ENCODE results near the gene EDARADD. TPM values are rescaled to one million over a fixed set of nuclear protein-coding genes. Genes with fewer than 3 reads are reported as not detected.

The EDARADD gene
- total RNA-seq, 1 experiment from 2014 or later = 35.4 TPM

DNA sequence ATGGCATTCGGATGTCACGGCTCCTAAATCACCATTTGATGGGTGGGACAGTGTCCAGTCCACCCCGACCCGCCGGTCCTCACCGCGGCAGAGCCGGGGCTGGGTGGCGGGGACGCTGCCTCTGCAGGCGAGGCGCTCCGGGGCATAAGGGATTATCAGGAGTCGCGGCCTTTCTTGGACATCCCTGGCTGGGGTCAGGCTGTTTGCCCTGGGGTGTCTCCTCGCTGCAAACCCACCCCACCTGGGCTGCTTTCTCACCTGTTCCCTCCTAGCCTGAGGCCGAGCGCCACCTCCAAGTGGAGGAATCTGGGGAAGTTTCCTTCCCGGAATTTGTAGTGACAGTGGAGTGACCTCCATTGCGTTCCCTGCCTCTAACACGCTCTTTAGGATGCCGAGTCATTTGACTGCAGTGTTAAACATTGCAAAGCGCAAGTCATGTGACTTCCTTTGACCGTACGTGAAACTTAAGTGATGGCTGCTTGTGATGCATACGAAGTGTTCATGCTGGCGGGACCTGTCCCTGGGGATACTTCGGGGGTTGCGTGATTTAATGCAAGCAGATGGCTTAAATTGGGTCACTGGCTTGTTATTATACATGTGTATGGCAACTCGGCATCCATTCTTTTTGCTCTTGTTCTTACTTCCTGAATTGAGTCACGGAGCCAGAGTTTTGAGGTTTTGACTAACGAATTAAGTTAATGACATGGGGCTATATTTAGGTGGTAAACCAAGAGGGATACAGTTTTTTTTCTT lies 130.2 kb downstream of the EDARADD start:
- ATAC-seq = peak; percentile 73
- no peaks in the 10 kb centered on the region for H3K27me3 ChIP-seq (ENCODE audit: control insufficient read depth, insufficient read depth, low read length)
- BruUV-seq (replicated peaks) = no TSS peak
- H3K27ac ChIP-seq (ENCODE audit: low read length) = peak overlapping the region; percentile 100
- TF ChIP-seq, protein P1, sequence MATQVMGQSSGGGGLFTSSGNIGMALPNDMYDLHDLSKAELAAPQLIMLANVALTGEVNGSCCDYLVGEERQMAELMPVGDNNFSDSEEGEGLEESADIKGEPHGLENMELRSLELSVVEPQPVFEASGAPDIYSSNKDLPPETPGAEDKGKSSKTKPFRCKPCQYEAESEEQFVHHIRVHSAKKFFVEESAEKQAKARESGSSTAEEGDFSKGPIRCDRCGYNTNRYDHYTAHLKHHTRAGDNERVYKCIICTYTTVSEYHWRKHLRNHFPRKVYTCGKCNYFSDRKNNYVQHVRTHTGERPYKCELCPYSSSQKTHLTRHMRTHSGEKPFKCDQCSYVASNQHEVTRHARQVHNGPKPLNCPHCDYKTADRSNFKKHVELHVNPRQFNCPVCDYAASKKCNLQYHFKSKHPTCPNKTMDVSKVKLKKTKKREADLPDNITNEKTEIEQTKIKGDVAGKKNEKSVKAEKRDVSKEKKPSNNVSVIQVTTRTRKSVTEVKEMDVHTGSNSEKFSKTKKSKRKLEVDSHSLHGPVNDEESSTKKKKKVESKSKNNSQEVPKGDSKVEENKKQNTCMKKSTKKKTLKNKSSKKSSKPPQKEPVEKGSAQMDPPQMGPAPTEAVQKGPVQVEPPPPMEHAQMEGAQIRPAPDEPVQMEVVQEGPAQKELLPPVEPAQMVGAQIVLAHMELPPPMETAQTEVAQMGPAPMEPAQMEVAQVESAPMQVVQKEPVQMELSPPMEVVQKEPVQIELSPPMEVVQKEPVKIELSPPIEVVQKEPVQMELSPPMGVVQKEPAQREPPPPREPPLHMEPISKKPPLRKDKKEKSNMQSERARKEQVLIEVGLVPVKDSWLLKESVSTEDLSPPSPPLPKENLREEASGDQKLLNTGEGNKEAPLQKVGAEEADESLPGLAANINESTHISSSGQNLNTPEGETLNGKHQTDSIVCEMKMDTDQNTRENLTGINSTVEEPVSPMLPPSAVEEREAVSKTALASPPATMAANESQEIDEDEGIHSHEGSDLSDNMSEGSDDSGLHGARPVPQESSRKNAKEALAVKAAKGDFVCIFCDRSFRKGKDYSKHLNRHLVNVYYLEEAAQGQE (IDR thresholded peaks at IDR 0.05; ENCODE audit: insufficient read depth in 1 of 2, low read depth in 2 of 2, low read length in 1 of 2) = no peak
- TF ChIP-seq SIN3A (IDR thresholded peaks at IDR 0.05; ENCODE audit: borderline replicate concordance, insufficient read depth, low read depth, low read length) (0 out of 2 replicates have a peak, but pooled peaks have one; percentile 5), TCF7L2 (IDR thresholded peaks at IDR 0.05; ENCODE audit: low read depth, low read length) (no peak), POLR2AphosphoS5 (IDR thresholded peaks at IDR 0.05; ENCODE audit: low read depth, low read length) (peak; percentile 67)
- TF ChIP-seq, protein P2, sequence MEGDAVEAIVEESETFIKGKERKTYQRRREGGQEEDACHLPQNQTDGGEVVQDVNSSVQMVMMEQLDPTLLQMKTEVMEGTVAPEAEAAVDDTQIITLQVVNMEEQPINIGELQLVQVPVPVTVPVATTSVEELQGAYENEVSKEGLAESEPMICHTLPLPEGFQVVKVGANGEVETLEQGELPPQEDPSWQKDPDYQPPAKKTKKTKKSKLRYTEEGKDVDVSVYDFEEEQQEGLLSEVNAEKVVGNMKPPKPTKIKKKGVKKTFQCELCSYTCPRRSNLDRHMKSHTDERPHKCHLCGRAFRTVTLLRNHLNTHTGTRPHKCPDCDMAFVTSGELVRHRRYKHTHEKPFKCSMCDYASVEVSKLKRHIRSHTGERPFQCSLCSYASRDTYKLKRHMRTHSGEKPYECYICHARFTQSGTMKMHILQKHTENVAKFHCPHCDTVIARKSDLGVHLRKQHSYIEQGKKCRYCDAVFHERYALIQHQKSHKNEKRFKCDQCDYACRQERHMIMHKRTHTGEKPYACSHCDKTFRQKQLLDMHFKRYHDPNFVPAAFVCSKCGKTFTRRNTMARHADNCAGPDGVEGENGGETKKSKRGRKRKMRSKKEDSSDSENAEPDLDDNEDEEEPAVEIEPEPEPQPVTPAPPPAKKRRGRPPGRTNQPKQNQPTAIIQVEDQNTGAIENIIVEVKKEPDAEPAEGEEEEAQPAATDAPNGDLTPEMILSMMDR (IDR thresholded peaks at IDR 0.05) = no peak
- DNase-seq (ENCODE audit: low read depth, low spot score) = no peak
- in situ Hi-C loops (cut with HindIII; ENCODE audit: low pct_unique_long_range_greater_than_20kb, low sequenced_read_pairs) = no loop called here
- POLR2A ChIA-PET = no interaction called here
- H3K4me3 ChIP-seq (ENCODE audit: low read depth in 2 of 2, low read length in 2 of 2) = peak overlapping the region; percentile 80 to 96
- H3K4me1 ChIP-seq (ENCODE audit: control insufficient read depth, insufficient read depth, low read length) = peaks cover 43% of the 10 kb centered on the region
- CTCF ChIA-PET = no interaction called here
- intact Hi-C loops (cut with micrococcal nuclease; ENCODE audit: unreplicated experiment) = loop anchor here (5.0 kb wide), 1 partner anchor 127 kb away; no protein-coding TSS in a partner anchor
- H3K36me3 ChIP-seq (ENCODE audit: control insufficient read depth, insufficient read depth, low read length) = peaks cover 12% of the 10 kb centered on the region
- H3K9me3 ChIP-seq (ENCODE audit: control insufficient read depth, insufficient read depth, low read depth, low read length) = no peaks in the 10 kb centered on the region

DNA sequence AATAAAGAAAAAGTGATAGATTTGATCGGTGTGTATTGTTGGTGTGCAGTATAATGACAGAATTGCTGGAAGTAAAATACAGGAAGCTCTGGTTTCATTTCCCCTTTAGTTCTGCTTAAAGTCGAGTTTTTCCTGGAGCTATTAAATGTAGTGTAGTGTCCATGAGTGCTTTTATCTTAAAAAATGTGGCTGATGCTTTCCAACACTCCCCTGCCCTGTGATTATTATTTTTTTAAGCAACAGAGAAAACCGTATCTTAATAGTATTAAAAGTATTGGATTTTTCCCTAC lies 130.8 kb downstream of the EDARADD start:
- no TSS peak for BruUV-seq (replicated peaks)
- intact Hi-C loops (cut with micrococcal nuclease; ENCODE audit: unreplicated experiment) = loop anchor here (5.0 kb wide), 1 partner anchor 128 kb away; no protein-coding TSS in a partner anchor
- POLR2A ChIA-PET = no interaction called here

More for the DNA sequence above, 130.8 kb downstream of the EDARADD start:
- Histone ChIP-seq H3K27ac (ENCODE audit: low read length) (peak overlapping the region; percentile 100), H3K9me3 (ENCODE audit: control insufficient read depth, insufficient read depth, low read depth, low read length) (no peaks in the 10 kb centered on the region), H3K4me3 (ENCODE audit: low read depth in 2 of 2, low read length in 2 of 2) (peak overlapping the region; percentile 80 to 96), H3K27me3 (ENCODE audit: control insufficient read depth, insufficient read depth, low read length) (no peaks in the 10 kb centered on the region), H3K36me3 (ENCODE audit: control insufficient read depth, insufficient read depth, low read length) (peaks cover 12% of the 10 kb centered on the region), H3K4me1 (ENCODE audit: control insufficient read depth, insufficient read depth, low read length) (peaks cover 45% of the 10 kb centered on the region)
- in situ Hi-C loops (cut with HindIII; ENCODE audit: low pct_unique_long_range_greater_than_20kb, low sequenced_read_pairs) = no loop called here
- TF ChIP-seq POLR2AphosphoS5 (IDR thresholded peaks at IDR 0.05; ENCODE audit: low read depth, low read length) (no peak), TCF7L2 (IDR thresholded peaks at IDR 0.05; ENCODE audit: low read depth, low read length) (no peak), SIN3A (IDR thresholded peaks at IDR 0.05; ENCODE audit: borderline replicate concordance, insufficient read depth, low read depth, low read length) (no peak)
- TF ChIP-seq, protein P1 (IDR thresholded peaks at IDR 0.05; ENCODE audit: insufficient read depth in 1 of 2, low read depth in 2 of 2, low read length in 1 of 2) = no peak
- TF ChIP-seq, protein P2 (IDR thresholded peaks at IDR 0.05) = no peak
- CTCF ChIA-PET = no interaction called here
- DNase-seq (ENCODE audit: low read depth, low spot score) = no peak
- ATAC-seq = no peak
